GM18907 (cell line): ENCODE measurements around the gene B3GALT6.
"Not testable (repeated sequence)": the region's sequence is repeated elsewhere in the genome, so short reads cannot be mapped to it uniquely, and the experiment has no call there.

Experiments
- ATAC-seq: cut with Tn5 transposase; IDR thresholded peaks from one replicate; pipeline ENCODE4 v1.9.1; 2021; ENCODE audit warnings: mild to moderate bottlenecking, moderate library complexity; ENCODE audit not compliant: unreplicated experiment

The B3GALT6 gene

DNA sequence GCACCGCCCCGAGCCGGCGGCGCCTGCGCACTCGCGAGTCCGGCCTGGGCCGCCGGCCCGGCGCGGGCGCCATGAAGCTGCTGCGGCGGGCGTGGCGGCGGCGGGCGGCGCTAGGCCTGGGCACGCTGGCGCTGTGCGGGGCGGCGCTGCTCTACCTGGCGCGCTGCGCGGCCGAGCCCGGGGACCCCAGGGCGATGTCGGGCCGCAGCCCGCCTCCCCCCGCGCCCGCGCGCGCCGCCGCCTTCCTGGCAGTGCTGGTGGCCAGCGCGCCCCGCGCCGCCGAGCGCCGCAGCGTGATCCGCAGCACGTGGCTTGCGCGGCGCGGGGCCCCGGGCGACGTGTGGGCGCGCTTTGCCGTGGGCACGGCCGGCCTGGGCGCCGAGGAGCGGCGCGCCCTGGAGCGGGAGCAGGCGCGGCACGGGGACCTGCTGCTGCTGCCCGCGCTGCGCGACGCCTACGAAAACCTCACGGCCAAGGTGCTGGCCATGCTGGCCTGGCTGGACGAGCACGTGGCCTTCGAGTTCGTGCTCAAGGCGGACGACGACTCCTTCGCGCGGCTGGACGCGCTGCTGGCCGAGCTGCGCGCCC is at the start of gene B3GALT6:
Gene B3GALT6 (plus strand): TSS at position 30 of the 588 bp plus-strand sequence. CDS start 42 bp downstream, at position 72.
- ATAC-seq: peak; percentile 5

DNA sequence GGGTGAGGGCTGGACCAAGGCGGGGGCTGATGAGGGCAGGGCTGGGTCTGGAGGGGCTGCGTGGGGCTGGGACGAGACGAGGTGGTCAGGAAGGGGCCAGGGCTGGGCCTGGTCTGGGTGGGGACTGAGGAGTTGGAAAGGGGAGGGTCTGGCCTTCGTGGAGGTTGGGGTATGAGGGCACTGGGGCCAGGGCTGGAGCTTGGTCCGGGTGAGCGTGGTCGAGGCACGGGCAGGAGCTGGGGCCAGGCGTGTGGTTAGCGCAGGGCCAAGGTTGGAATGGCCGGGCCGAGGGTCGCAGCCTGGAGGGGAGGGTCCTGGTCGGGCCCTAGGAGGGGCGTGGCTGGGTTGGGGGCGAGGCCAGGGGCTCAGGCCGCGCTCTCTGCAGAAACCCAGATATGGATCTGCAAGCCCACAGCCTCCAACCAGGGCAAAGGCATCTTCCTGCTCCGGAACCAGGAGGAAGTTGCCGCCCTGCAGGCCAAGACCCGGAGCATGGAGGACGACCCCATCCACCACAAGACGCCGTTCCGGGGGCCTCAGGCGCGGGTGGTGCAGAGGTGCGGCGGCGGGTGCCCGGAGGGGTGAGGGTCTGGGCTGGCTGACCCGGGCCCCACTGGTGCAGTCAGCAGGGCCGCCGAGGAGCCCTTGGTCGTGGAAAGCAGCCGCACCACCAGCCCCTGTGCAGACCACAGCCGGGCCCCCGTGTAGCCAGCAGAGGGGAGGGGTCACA is 49.4 kb upstream of the B3GALT6 start:
- ATAC-seq: no peak

DNA sequence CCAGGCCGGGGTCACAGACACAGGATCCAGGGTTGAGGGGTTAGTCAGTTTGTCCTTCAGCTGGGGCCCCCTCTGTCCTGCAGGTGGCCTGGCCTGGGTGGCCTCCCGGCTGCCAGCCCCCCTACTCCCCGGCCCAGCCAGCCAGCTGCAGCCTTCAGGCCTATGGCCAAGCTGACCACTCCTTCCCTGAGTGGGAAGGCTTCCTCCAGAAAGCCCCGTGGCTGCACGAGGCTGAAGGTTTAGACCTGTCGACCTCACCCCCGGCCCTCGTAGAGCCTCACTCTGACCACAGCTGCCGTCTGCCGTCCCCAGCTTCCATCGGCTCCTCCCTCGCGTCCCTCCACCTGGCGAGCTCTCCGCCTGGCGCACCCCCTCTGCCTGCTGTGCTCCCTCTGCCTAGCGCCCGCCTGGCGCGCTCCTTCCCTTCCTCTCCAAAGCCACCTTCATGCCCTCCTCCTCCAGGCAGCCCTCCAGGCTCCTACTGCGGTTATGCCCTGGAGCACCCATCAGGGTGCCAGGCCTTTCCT is 48.8 kb upstream of the B3GALT6 start:
- no peak for ATAC-seq

DNA sequence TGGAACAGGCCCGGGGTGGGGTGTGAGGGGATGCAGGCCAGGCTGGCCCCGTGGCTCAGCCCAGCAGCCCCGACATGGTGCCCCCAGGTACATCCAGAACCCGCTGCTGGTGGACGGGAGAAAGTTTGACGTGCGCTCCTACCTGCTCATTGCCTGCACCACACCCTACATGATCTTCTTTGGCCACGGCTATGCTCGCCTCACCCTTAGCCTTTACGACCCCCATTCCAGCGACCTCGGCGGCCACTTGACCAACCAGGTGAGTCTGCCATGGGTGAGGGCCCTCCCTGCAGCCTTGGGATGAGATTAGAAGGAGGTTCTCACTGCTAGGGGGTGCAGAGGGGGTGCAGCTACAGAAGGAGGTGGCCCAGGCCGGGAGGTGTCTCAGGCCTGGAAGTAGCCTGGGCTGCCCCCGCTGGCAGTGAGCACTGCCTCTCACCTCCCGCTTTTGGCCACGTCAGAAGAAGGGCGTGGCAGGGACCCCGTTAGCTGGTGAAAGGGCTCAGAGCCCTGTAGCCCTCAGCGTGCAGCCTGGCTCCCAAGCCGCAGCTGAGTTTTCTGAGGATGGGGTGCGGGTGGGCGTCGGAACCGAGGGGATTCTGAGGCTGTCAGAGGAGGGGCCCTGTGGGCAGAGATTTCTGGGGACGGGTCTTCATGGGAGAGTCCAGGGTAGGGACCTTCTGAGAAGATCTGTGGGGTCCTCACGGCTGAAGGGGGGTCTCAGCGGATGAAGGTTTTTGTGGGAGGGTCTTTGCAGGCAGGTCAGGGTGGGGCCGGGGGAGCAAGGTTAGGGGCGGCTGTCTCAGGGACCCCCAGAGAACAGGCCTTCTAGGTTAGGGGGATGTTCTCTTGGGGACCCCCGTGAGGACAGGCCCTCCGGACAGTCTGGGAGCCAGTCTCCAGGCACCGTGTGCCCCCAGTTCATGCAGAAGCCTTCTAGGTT is 47.9 kb upstream of the B3GALT6 start:
- no peak for ATAC-seq

- no peak for ATAC-seq
These were observed 46.8 kb upstream of the B3GALT6 start for GRCh38 chr1:1185101-1185765.

GRCh38 chr1:1187938-1188337 is 44.1 kb upstream of the B3GALT6 start:
- ATAC-seq: no peak

GRCh38 chr1:1189111-1189510 is 42.9 kb upstream of the B3GALT6 start:
- ATAC-seq: no peak

DNA sequence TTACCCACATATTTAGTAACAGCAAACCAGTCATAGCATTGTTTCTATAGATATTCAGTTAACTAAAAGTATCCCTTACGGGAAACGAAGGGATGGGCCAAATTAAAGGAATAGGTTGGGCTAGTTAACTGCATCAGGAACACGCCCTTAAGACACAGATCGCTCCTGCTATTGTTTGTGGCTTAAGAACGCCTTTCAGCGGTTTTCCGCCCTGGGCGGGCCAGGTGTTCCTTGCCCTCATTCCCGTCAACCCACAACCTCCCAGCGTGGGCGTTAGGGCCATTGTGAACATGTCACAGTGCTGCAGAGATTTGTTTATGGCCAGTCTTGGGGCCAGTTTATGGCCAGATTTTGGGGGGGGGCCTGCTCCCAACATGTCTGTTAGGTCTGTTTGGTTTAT is 40.3 kb upstream of the B3GALT6 start:
- ATAC-seq: no peak

DNA sequence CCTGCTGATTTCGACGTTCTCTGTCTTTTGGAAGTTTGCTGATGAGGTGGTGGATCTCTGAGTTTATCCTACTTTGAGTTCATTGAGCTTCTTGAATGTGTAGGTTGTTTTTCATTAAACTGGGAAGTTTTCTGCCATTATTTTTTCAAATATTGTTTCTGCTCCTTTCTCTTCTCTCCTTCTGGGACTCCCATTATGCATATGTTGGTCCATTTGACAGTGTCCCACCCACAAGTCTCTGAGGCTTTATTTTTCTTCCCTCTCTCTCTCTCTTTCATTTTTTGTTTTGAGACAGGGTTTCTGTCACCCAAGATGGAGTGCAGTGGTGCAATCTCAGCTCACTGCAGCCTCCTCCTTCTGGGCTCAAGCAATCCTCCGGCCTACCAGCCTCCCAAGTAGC is 37.3 kb upstream of the B3GALT6 start:
- no peak for ATAC-seq

DNA sequence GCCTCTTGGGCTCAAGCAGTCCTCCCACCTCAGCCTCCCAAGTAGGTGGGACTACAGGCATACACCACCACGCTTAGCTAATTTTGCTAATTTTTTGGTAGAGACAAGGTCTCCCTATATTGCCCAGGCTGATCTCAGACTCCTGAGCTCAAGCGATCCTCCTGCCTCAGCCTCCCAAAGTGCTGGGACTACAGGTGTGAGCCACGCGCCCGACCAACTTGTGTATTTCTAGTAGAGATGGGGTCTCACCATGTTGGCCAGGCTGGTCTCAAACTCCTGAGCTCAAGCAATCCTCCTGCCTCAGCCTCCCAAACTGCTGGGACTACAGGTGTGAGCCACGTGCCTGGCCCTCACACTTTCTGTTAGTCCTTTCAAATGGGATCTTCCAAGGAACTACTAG is 36.3 kb upstream of the B3GALT6 start:
- not testable (repeated sequence) for ATAC-seq

GRCh38 chr1:1196431-1197187 is 35.4 kb upstream of the B3GALT6 start:
- ATAC-seq: no peak

- no peak for ATAC-seq
These were observed 34.9 kb upstream of the B3GALT6 start for GRCh38 chr1:1197188-1197500.

- no peak for ATAC-seq
These were observed 34.2 kb upstream of the B3GALT6 start for GRCh38 chr1:1197551-1198422.

DNA sequence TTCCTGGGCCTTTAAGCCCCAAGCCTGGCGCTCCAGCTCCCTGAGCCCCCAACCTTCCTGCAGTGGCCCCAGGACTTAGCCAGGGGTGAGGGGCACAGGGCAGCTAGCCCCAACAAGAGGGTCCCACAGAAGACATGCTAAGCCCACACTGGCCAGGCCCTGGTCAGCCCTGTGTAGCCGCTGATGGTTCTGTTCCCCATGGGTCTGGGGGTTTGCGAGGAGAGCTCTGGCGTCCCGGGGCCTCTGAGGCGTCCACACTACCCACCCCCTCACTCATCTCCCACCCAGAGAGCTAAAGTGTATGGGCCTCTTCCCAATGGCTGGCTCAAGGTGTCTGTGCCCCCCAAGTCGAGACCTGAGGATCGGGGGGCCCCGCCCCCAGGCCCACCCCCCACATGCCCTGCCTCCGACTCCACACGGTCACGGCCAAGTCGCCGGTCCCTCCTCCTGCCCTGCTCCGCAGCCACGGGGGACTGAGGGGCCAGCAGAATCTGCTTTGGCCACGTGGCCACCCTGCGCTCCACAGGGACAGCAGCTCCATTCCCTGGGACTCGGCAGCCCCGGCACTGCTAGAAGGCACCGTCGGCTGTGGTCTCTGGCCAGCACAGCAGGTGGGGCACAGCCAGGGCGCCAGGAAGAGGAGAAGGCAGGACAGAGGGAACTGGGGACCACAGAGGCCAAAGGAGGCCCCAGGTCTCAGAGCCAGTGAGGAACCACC is 33.5 kb upstream of the B3GALT6 start:
- ATAC-seq: no peak

GRCh38 chr1:1199141-1199960 is 32.7 kb upstream of the B3GALT6 start:
- ATAC-seq: no peak

DNA sequence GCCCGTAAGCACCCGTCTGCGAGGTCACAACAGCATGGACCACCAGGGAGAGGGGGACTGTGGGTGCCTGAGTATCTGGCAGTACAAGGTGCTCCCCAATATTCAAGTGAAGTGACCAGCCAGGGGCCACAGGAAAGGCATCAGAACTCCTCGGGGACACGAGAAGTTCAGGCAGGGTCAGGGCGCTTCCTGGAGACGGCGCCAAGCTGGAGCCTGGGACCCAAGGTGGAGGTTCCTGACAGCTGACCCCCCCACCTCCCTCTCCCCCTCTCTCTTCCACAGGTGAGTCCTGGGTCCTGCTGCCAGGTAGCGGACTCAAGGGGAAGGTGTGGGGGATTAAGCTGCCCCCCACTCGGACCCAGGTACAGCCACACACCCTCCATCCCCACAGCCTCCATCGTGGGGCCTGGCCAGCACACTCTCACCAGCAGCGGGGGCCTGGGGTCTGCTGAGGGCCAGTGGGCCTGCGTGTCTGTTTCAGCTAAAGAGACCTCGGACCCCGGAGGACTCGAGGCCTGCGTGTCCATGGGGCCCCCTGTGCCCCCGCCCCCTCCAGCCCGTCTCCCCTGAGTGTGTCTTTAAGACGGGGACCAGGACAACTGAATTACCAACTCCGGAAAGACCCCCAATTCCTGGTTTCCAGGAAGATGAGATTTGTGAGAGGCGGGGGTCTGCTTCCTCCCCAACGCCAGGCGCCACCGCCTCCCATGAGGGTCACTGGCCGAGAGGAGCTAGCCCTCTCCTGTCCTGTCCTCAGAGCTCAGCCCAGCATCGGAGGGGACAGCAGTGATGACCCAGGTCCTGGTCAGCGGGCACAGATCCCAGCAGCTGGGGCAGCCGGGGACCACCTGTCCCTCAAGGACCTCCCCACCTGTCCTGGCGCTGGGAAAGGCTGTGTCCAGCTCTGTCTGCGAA is 31.8 kb upstream of the B3GALT6 start:
- ATAC-seq: no peak
